ENCODE results near the gene RAI1. TPM values are rescaled to one million over a fixed set of nuclear protein-coding genes. Genes with fewer than 3 reads are reported as not detected.
A peak's percentile ranks its signal among the peaks of the same experiment; 100 is the strongest.

Gene RAI1
- total RNA-seq, 8 experiments from 2014 or later, result 5.4 to 32.0 (median 20.4) TPM

DNA sequence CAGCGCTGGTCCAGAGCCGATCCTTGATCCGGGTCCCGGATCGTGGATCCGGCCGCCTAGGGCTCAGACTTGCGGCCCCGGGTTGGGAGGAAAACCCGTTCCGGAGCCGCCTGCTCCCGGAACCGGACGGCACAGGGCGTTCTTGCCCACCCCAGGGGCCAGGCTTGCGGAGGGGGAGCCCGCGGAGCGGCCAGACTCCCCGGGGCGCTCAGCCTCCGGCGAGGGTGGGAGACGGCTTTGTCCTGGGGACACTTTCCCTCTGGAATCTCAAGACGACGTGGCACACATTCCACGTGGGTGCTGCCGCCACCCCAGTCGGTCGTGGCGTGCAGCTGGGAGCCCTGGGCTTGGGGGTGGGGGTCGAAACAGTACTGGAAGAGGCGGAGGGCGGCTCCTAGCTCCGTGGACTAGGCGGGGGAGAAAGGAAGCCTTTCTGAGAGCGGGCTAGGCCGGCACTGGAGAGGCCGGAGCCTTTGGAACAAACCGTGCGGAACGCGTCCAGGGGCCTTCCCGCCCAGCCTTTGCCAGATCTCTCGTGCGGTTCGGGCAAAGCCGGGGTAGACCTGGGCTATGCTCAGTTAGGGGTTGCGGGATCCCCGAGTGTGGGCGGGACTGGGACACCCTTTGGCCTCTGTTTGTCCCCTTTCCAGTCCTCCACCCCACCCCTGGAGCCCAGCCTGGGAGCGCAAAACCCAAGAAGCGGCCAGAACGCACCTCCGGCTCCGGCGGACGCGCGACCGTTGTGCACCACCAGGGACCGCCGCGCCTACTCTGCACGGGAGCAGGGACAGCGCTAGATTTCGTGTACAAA lies 129.0 kb downstream of the RAI1 start:
- H3K27ac ChIP-seq, result peak overlapping the region in 1 of 2 donors; percentile 2
- peak; percentile 3 to 62 (median 44) for ATAC-seq (replicated peaks in 6 of 8)
- in situ Hi-C loops (cut with MboI; ENCODE audit: low pct_unique_long_range_greater_than_20kb in 2 of 9, low sequenced_read_pairs in 9 of 9, unreplicated experiment in 9 of 9), result no loop called here
- WGBS, 10 experiments, result 7 to 73% (median 38%) methylated on average over 3 to 15 of the region's 68 CpGs; no CpG with 5 or more reads in 5 of the 10 experiments
- H3K4me1 ChIP-seq (replicated peaks in 1 of 2), result peaks cover 38% of the 10 kb centered on the region in 2 donors
- no peak overlapping the region for H3K4me3 ChIP-seq

DNA sequence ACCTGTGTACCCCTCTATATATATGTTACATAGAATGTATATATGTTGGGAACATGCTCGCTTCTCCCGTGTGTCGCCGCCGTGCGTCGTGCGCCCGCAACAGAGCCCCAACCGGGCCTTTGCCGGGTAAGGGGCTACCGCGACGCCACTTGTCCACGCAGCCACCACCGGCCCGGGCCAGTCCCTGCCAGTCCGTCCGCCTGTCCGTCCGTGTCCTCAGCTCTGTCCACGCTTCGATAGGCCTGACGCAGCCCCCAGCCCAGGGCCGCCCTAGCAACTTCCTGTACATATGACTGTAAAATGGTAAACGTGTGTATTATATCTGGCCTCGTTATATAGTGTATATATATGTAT lies 129.6 kb downstream of the RAI1 start:
- ATAC-seq (replicated peaks in 6 of 8), result no peak
- Histone ChIP-seq H3K4me1 (replicated peaks in 1 of 2) (peaks cover 39 to 43% of the 10 kb centered on the region in 2 donors), H3K27ac (no peak overlapping the region), H3K4me3 (no peak overlapping the region)
- in situ Hi-C loops (cut with MboI; ENCODE audit: low pct_unique_long_range_greater_than_20kb in 2 of 9, low sequenced_read_pairs in 9 of 9, unreplicated experiment in 9 of 9), result no loop called here
- 28 to 96% (median 83%) methylated on average over 2 to 17 of the region's 27 CpGs; no CpG with 5 or more reads in 3 of the 10 experiments for WGBS, 10 experiments

DNA sequence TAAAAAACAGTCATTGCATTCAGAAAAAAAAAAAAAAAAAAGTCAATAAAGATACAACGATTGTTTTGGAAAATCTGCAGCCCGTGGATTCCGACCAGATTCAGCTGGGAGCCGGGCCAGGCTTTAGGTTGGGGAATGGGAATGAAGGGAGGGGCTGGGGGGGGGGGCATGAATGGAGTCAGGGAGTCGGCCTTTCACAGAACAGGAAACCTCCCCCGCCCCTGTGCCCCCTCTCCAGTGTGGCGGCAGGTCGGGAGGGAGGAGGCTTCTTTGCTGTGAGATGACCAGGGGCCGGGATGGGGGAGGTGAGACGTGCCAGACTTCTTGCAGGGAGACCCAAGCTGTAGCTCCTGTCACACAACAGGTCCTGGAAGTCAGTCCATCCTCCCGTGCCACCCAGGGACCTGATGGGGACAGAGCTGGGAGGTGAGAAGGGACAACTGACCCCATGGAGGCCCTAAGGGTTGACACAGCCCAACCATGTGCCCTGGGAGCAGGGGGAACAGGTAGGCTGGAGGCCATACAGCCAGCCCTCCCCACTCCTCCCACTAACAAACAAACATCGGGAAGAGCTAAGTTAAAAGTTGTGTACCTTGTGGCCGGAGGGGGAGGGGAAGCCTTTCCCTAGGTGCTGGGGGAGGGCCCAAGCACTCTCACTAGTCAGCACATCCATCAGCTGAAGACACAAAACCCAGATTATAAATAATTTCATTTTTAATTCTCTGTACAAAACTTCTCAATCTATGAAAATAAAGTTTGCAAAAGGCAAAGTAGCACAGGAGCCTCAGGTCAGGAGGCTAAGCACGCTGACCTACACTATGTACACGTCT lies 130.3 kb downstream of the RAI1 start:
- H3K4me3 ChIP-seq, result no peak overlapping the region
- in situ Hi-C loops (cut with MboI; ENCODE audit: low pct_unique_long_range_greater_than_20kb in 2 of 9, low sequenced_read_pairs in 9 of 9, unreplicated experiment in 9 of 9), result no loop called here
- H3K4me1 ChIP-seq (replicated peaks in 1 of 2), result peaks cover 39 to 47% of the 10 kb centered on the region in 2 donors
- no peak overlapping the region for H3K27ac ChIP-seq
- ATAC-seq (replicated peaks in 6 of 8), result peak in 5 of 8 experiments; percentile 22 to 46 (median 31)
- 0 to 79% (median 49%) methylated on average over 1 to 6 of the region's 15 CpGs; no CpG with 5 or more reads in 1 of the 10 experiments for WGBS, 10 experiments

DNA sequence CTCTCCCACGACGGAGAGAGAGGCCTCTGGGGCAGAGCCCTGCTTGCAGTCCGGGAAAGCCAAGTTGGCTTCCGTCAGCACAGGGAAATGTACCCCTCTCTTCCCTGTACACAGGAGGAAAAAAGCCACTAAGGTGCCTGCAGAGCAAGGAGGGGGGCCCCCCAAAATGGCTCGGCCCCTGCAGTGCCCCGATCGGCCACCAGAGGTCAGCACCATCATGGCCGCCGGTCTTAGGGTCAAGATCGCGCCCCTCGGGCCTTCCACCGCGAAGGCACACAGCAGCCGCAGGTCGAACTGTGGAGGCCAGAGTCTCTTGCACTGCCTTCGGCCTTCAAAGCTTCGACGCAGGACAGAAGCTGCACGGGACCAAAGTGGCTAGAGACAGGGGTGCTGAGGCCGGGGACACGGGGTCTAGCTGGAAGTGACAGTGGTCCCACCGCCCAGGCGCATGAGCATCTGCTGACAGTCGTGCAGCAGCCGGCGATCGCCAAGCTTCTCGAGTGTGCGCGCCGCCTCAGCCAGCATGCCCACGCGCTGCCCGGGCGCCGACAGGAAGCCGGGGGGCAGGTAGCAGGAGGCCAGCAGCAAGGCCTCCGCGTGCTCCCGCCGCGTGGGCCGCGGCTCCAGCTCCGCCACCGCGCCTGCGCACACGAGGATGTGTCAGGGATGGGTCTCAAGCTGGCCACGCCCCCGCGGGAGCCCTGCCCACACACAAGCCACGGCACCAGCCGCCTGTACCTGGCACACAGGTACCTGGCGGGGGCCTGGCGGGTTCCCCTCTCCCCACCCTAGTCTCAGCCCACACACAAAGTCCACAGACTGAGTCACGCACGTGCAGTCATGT lies 131.2 kb downstream of the RAI1 start:
- WGBS, 10 experiments, result 55 to 100% (median 75%) methylated on average over 2 to 20 of the region's 59 CpGs; no CpG with 5 or more reads in 3 of the 10 experiments
- Histone ChIP-seq H3K4me1 (replicated peaks in 1 of 2) (peaks cover 39 to 54% of the 10 kb centered on the region in 2 donors), H3K4me3 (no peak overlapping the region), H3K27ac (peak overlapping the region in 1 of 2 donors; percentile 4)
- ATAC-seq (replicated peaks in 6 of 8), result peak; percentile 3 to 43 (median 27)
- in situ Hi-C loops (cut with MboI; ENCODE audit: low pct_unique_long_range_greater_than_20kb in 2 of 9, low sequenced_read_pairs in 9 of 9, unreplicated experiment in 9 of 9), result no loop called here

DNA sequence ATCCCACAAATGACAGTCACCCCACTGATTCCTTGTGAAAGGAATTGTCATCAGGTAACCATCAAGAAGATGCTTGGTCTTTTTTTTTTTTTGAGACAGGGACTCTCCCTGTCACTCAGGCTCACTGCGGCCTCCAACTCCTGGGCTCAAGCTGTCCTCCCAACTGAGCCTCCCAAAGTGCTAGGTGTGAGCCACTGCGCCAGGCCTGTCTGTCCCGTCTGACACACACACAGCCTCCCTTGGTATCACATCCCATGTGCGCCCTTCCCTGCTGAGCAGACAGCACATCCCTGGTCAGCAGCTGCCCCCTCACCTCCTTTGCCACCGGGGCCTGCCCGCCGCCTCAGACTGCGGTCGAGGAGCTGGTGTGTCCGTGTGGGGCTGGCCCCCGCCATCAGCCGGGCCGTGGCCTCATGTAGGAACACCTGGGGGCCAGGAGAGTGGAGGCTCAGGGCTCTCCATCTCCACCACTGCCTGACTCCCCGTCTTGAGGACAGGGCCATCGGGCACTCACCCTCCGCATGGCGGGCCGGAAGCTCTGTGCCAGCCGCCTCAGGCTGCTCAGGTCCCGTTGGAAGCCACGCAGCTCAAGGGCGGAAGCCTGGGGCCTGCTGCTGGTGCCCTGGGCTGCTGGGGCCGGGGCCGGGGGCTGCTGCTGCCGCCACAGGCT lies 131.9 kb downstream of the RAI1 start:
- Histone ChIP-seq H3K4me1 (replicated peaks in 1 of 2) (peaks cover 39 to 58% of the 10 kb centered on the region in 2 donors), H3K27ac (no peak overlapping the region), H3K4me3 (no peak overlapping the region)
- ATAC-seq (replicated peaks in 6 of 8), result no peak
- in situ Hi-C loops (cut with MboI; ENCODE audit: low pct_unique_long_range_greater_than_20kb in 2 of 9, low sequenced_read_pairs in 9 of 9, unreplicated experiment in 9 of 9), result no loop called here
- 89 to 100% (median 95%) methylated on average over 1 to 11 of the region's 25 CpGs; no CpG with 5 or more reads in 6 of the 10 experiments for WGBS, 10 experiments

DNA sequence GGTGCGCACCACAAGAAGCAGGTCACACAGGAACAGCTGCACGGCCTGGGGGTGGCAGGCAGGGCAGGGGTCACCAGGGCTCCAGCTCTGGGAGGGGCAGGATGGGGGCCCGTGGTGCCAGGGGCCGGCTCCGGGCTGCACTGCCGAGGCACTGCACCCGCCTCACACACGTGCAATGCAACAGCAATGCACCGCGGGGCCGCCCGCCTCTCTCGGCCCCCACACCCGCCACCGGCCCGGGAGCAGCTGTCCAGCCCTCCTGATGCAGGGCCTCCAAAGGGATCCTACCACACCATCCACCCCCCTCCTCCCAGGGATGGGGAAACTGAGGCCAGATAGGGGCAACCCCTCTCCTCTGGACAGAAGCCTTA lies 132.5 kb downstream of the RAI1 start:
- in situ Hi-C loops (cut with MboI; ENCODE audit: low pct_unique_long_range_greater_than_20kb in 2 of 9, low sequenced_read_pairs in 9 of 9, unreplicated experiment in 9 of 9), result no loop called here
- ATAC-seq (replicated peaks in 6 of 8), result no peak
- no peak overlapping the region for H3K27ac ChIP-seq

DNA sequence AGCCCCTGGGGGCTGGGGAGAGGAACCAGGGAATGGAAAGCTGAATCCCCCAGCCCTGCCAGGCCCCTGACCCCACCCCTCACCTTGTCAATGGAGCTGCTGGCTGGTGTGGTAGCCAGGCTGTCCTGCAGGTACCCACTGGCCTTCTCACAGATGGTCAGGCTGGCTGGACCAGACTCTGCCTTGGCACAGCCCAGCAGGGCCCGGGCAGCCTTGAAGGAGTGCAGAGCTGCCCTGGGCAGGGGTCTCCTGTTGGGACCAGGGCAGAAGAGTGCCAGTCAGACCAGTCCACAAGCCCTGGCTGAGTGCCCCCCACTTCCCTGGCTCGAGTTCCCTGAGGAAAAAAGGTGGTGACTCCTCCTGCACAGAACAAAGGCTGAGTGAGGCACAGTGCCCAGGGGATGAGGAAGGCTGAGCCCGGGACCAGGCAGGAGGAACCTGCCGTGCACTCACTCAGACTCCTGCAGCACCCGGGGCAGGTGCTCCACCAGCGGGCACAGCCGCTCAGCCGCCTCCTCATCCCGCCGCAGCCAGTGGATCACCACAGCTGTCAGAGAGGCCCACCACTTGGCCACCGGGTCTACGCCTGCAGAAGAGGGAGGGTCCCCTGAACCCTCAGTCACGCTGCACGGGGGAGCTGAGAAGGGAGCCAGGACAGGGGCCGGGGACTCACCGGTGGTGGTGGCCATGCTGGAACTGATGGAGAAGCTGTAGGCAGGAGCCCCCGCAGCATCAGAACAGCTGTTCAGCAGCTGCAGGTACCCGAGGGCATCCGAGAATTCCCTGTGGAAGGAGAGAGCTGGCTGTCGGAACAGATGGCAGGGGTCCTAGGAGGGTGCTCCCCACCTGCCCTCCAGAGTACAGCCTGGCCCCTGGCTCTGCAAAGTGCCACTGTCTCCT lies 133.2 kb downstream of the RAI1 start:
- WGBS, 10 experiments, result 83 to 100% (median 86%) methylated on average over 2 to 5 of the region's 20 CpGs; no CpG with 5 or more reads in 6 of the 10 experiments
- Histone ChIP-seq H3K4me3 (no peak overlapping the region), H3K27ac (peak overlapping the region in 1 of 2 donors; percentile 12), H3K4me1 (replicated peaks in 1 of 2) (peaks cover 36 to 64% of the 10 kb centered on the region in 2 donors)
- no peak for ATAC-seq (replicated peaks in 6 of 8)
- in situ Hi-C loops (cut with MboI; ENCODE audit: low pct_unique_long_range_greater_than_20kb in 2 of 9, low sequenced_read_pairs in 9 of 9, unreplicated experiment in 9 of 9), result no loop called here

More for the DNA sequence above, 132.5 kb downstream of the RAI1 start:
- Histone ChIP-seq H3K4me1 (replicated peaks in 1 of 2) (peaks cover 39 to 63% of the 10 kb centered on the region in 2 donors), H3K4me3 (no peak overlapping the region)
- WGBS, 10 experiments, result 92% methylated on average over 5 of the region's 16 CpGs; no CpG with 5 or more reads in 9 of the 10 experiments

DNA sequence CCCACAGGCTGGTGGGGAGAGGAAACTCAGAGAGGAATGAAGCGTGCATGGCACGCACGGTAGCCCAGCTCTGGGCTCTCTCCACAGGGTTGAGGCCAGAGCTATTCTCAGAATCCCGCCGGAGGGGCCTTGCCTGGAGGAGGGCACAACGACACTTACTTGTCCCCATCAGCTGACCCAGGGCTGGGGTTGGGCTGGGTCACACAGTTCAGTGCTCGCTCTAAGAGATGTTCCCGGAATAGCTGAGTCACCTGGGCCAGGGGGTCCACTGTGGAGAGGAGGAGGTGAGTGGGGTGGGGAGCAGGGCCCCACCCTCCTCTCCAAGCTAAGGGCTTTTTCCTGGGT lies 133.8 kb downstream of the RAI1 start:
- in situ Hi-C loops (cut with MboI; ENCODE audit: low pct_unique_long_range_greater_than_20kb in 2 of 9, low sequenced_read_pairs in 9 of 9, unreplicated experiment in 9 of 9), result no loop called here
- H3K4me1 ChIP-seq (replicated peaks in 1 of 2), result peaks cover 30 to 63% of the 10 kb centered on the region in 2 donors
- peak in 2 of 8 experiments; percentile 1 for ATAC-seq (replicated peaks in 6 of 8)
- H3K4me3 ChIP-seq, result no peak overlapping the region
- peak overlapping the region in 1 of 2 donors; percentile 12 for H3K27ac ChIP-seq
- no CpG with 5 or more reads among the region's 8 CpGs for WGBS, 10 experiments

DNA sequence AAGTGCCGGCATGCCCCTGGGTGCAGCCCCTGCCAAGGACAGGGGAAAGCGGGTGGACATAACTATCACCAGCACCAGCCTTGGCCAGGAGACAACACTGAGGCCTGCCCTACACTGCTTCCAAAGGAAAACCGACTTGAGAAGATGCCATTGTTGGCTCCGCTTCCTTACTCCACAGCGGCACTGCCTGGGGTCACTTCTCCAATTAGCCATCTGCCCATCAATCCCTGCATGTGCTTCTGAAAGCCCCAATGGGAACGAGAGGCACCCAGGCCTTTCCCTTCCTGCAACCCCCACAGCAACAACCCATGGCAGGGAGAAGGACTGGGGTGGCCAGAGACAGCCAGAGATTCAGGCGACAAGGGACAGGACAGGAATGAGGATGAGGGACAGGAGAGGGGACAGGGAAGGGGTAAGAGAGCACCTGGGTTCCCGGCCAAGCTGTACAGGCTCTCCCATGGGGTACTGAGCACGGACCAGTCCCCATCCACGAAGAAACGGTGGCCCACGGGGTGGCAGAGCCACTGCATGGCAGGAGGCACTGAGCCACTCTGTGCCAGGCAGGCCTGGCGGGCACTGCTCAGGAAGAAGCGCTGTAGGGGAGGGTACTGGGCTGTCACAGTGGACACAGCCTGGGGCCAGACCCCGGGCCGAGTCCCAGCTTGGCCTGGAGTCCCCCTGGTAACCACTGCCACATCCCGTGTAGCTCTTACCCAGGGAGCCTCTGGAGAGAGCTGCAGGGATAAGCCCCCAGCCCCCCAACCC lies 134.4 kb downstream of the RAI1 start:
- Histone ChIP-seq H3K4me1 (replicated peaks in 1 of 2) (peaks cover 24 to 62% of the 10 kb centered on the region in 2 donors), H3K4me3 (no peak overlapping the region), H3K27ac (peak overlapping the region in 1 of 2 donors; percentile 12)
- in situ Hi-C loops (cut with MboI; ENCODE audit: low pct_unique_long_range_greater_than_20kb in 2 of 9, low sequenced_read_pairs in 9 of 9, unreplicated experiment in 9 of 9), result no loop called here
- ATAC-seq (replicated peaks in 6 of 8), result no peak
- WGBS, 10 experiments, result 61 to 100% (median 80%) methylated on average over 1 to 5 of the region's 17 CpGs; no CpG with 5 or more reads in 3 of the 10 experiments

DNA sequence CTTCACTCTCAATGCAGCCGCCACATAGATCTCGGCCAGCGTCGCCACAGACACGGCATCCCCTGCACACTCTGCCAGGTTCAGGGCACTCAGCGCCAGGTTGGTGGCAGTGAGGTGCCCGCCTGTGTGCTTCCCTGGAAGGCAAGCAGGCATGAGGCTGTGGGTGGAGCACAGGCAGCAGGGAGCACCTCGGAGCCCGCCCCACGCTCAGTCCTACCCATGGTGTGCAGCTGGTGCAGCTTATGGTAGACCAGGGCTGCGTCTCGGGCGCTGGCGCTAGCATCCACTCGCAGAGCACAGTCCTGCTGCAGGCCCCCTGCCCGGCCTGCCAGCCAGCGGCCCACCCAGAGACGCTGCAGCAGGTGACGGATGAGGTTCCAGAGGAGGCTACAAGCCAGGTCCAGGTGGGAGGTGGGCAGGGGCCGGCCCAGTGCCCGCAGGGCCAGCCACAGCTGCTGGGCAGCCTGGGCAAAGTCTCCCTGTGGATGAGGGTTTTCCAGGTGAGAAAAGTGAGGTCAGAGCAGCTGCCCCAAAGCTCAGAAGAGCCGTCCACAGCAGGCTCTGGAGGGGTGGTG lies 135.1 kb downstream of the RAI1 start:
- WGBS, 10 experiments, result 100% methylated on average over 2 of the region's 22 CpGs; no CpG with 5 or more reads in 9 of the 10 experiments
- H3K4me3 ChIP-seq, result no peak overlapping the region
- H3K4me1 ChIP-seq (replicated peaks in 1 of 2), result peaks cover 22 to 59% of the 10 kb centered on the region in 2 donors
- no peak for ATAC-seq (replicated peaks in 6 of 8)
- in situ Hi-C loops (cut with MboI; ENCODE audit: low pct_unique_long_range_greater_than_20kb in 2 of 9, low sequenced_read_pairs in 9 of 9, unreplicated experiment in 9 of 9), result no loop called here
- no peak overlapping the region for H3K27ac ChIP-seq

Measured in motor neuron (in vitro differentiated cells).